ENCODE data around the gene TRPM5. TPM values are rescaled to one million over a fixed set of nuclear protein-coding genes. Genes with fewer than 3 reads are reported as not detected.
A peak's percentile ranks its signal among the peaks of the same experiment; 100 is the strongest.

The TRPM5 gene
- polyA plus RNA-seq, 1 donor (not counting 4 experiments of a cell fraction or from before 2014, with no cell fraction given) = not detected

GRCh38 chr11:2443406-2443805 lies 908 bp downstream of the TRPM5 start:
- no peak for FAIRE-seq
- Histone ChIP-seq H3K4me2 (ENCODE audit: control insufficient read depth, extremely low read depth, insufficient read depth, low read depth, low read length) (no peak overlapping the region), H3K4me3 (ENCODE audit: control insufficient read depth in 2 of 3, extremely low read depth in 1 of 3, insufficient read depth in 2 of 3, low read depth in 1 of 3, low read length in 3 of 3) (no peak overlapping the region), H3K36me3 (ENCODE audit: control insufficient read depth in 2 of 2, extremely low read depth in 1 of 2, insufficient read depth in 2 of 2, low read length in 2 of 2) (no peaks in the 10 kb centered on the region), H3K79me2 (ENCODE audit: control insufficient read depth, insufficient read depth, low read length) (no peaks in the 10 kb centered on the region), H3K9me3 (ENCODE audit: control insufficient read depth, low read depth, low read length) (no peaks in the 10 kb centered on the region), H3K4me1 (ENCODE audit: control insufficient read depth, extremely low read depth, insufficient read depth, low read length) (no peaks in the 10 kb centered on the region), H2AFZ (ENCODE audit: control insufficient read depth, low read length) (no peak overlapping the region), H4K20me1 (ENCODE audit: control insufficient read depth, extremely low read depth, insufficient read depth, low read length) (no peaks in the 10 kb centered on the region), H3K27me3 (ENCODE audit: control insufficient read depth, extremely low read depth, insufficient read depth, low read length) (peaks cover 36% of the 10 kb centered on the region), H3K27ac (ENCODE audit: control insufficient read depth, insufficient read depth, low read length) (no peak overlapping the region), H3K9me1 (ENCODE audit: control insufficient read depth, extremely low read depth, insufficient read depth, low read length) (no peaks in the 10 kb centered on the region), H3K9ac (ENCODE audit: control insufficient read depth, extremely low read depth, insufficient read depth, low read length) (no peak overlapping the region)
- TF ChIP-seq EZH2 (IDR thresholded peaks at IDR 0.05; ENCODE audit: low read length) (peak; percentile 65), CTCF (optimal IDR thresholded peaks at IDR 0.05 in 1 of 3, IDR thresholded peaks at IDR 0.05 in 1 of 3, conservative IDR thresholded peaks at IDR 0.05 in 1 of 3; ENCODE audit: extremely low read depth in 1 of 3, insufficient read depth in 2 of 3, low read length in 3 of 3) (no peak)
- dilution Hi-C loops (cut with MboI; ENCODE audit: extremely low pct_ligation_motif_present, low sequenced_read_pairs) = no loop called here
- DNase-seq (ENCODE audit: low read depth, low spot score) = no peak

GRCh38 chr11:2442589-2442988 lies 1.7 kb downstream of the TRPM5 start:
- H2AFZ ChIP-seq (ENCODE audit: control insufficient read depth, low read length) = no peak overlapping the region
- H3K27ac ChIP-seq (ENCODE audit: control insufficient read depth, insufficient read depth, low read length) = no peak overlapping the region
- dilution Hi-C loops (cut with MboI; ENCODE audit: extremely low pct_ligation_motif_present, low sequenced_read_pairs) = no loop called here
- no peak overlapping the region for H3K9ac ChIP-seq (ENCODE audit: control insufficient read depth, extremely low read depth, insufficient read depth, low read length)
- no peak for DNase-seq (ENCODE audit: low read depth, low spot score)
- no peaks in the 10 kb centered on the region for H3K79me2 ChIP-seq (ENCODE audit: control insufficient read depth, insufficient read depth, low read length)
- no peaks in the 10 kb centered on the region for H3K36me3 ChIP-seq (ENCODE audit: control insufficient read depth in 2 of 2, extremely low read depth in 1 of 2, insufficient read depth in 2 of 2, low read length in 2 of 2)
- H3K4me1 ChIP-seq (ENCODE audit: control insufficient read depth, extremely low read depth, insufficient read depth, low read length) = no peaks in the 10 kb centered on the region
- no peak overlapping the region for H3K4me2 ChIP-seq (ENCODE audit: control insufficient read depth, extremely low read depth, insufficient read depth, low read depth, low read length)
- H3K9me3 ChIP-seq (ENCODE audit: control insufficient read depth, low read depth, low read length) = no peaks in the 10 kb centered on the region
- H3K4me3 ChIP-seq (ENCODE audit: control insufficient read depth in 2 of 3, extremely low read depth in 1 of 3, insufficient read depth in 2 of 3, low read depth in 1 of 3, low read length in 3 of 3) = no peak overlapping the region
- H3K27me3 ChIP-seq (ENCODE audit: control insufficient read depth, extremely low read depth, insufficient read depth, low read length) = peaks cover 36% of the 10 kb centered on the region
- no peaks in the 10 kb centered on the region for H4K20me1 ChIP-seq (ENCODE audit: control insufficient read depth, extremely low read depth, insufficient read depth, low read length)
- no peak for TF ChIP-seq CTCF (optimal IDR thresholded peaks at IDR 0.05 in 1 of 3, IDR thresholded peaks at IDR 0.05 in 1 of 3, conservative IDR thresholded peaks at IDR 0.05 in 1 of 3; ENCODE audit: extremely low read depth in 1 of 3, insufficient read depth in 2 of 3, low read length in 3 of 3)
- TF ChIP-seq EZH2 (IDR thresholded peaks at IDR 0.05; ENCODE audit: low read length) = no peak
- H3K9me1 ChIP-seq (ENCODE audit: control insufficient read depth, extremely low read depth, insufficient read depth, low read length) = no peaks in the 10 kb centered on the region
- FAIRE-seq = no peak
